RWPE2 (cell line): ENCODE data around the gene CHPF2.

Experiments used
- ATAC-seq: fragments of 200-7000 bp; cut with Tn5 transposase; 3 replicates; pipeline ENCODE4 v1.9.1; 2021; ENCODE audit warnings: low read depth
- DNase-seq: peaks from one replicate; pipeline ENCODE4 v3.0.0-alpha.2; 2020; ENCODE audit warnings: low spot score
- H3K27ac ChIP-seq: fragments of 450-650 bp; 2 replicates; pipeline ENCODE4 v1.5.1; 2017; ENCODE audit warnings: mild to moderate bottlenecking; ENCODE audit not compliant: poor library complexity, severe bottlenecking
- H3K27me3 ChIP-seq: fragments of 250-450 bp; sonication (Bioruptor Pico); 2 replicates; pipeline ENCODE4 v1.5.1; 2021; ENCODE audit warnings: mild to moderate bottlenecking, moderate library complexity; ENCODE audit not compliant: insufficient read depth, poor library complexity, severe bottlenecking
- H3K36me3 ChIP-seq: fragments of 250-450 bp; sonication (Bioruptor Pico); 2 replicates; pipeline ENCODE4 v1.5.1; 2020; ENCODE audit warnings: low read depth, mild to moderate bottlenecking, moderate library complexity
- H3K4me1 ChIP-seq: fragments of 250-450 bp; sonication (Bioruptor Pico); 2 replicates; pipeline ENCODE4 v1.5.1; 2021; ENCODE audit warnings: mild to moderate bottlenecking, moderate library complexity; ENCODE audit not compliant: insufficient read depth, poor library complexity, severe bottlenecking
- H3K4me3 ChIP-seq: fragments of 250-450 bp; sonication (Bioruptor Pico); 2 replicates; pipeline ENCODE4 v1.5.1; 2021; ENCODE audit warnings: mild to moderate bottlenecking, moderate library complexity; ENCODE audit not compliant: severe bottlenecking
- H3K9me3 ChIP-seq: fragments of 250-450 bp; sonication (Bioruptor Pico); 2 replicates; pipeline ENCODE4 v1.5.1; 2021; ENCODE audit warnings: mild to moderate bottlenecking, moderate library complexity; ENCODE audit not compliant: severe bottlenecking
- CTCF ChIP-seq: fragments of 450-650 bp; IDR thresholded peaks from one replicate; pipeline ENCODE4 v1.5.1; 2017; ENCODE audit warnings: mild to moderate bottlenecking, moderate library complexity; ENCODE audit not compliant: poor library complexity, severe bottlenecking

The CHPF2 gene

GRCh38 chr7:151272405-151272804 is 40.1 kb downstream of the CHPF2 start:
- TF ChIP-seq CTCF: no peak
- no peak for ATAC-seq
- H3K36me3 ChIP-seq: no peaks in the 10 kb centered on the region
- H3K4me1 ChIP-seq: no peaks in the 10 kb centered on the region
- DNase-seq: no peak
- no peaks in the 10 kb centered on the region for H3K27me3 ChIP-seq
- H3K27ac ChIP-seq: no peak overlapping the region
- no peaks in the 10 kb centered on the region for H3K9me3 ChIP-seq
- H3K4me3 ChIP-seq: no peak overlapping the region

GRCh38 chr7:151272877-151273276 is 40.6 kb downstream of the CHPF2 start:
- no peak for TF ChIP-seq CTCF
- Histone ChIP-seq H3K27me3 (no peaks in the 10 kb centered on the region), H3K9me3 (no peaks in the 10 kb centered on the region), H3K4me3 (no peak overlapping the region), H3K27ac (no peak overlapping the region), H3K36me3 (no peaks in the 10 kb centered on the region), H3K4me1 (no peaks in the 10 kb centered on the region)
- ATAC-seq (no peak), DNase-seq (no peak)

GRCh38 chr7:151273651-151274390 is 41.5 kb downstream of the CHPF2 start:
- H3K4me3 ChIP-seq: no peak overlapping the region
- no peaks in the 10 kb centered on the region for H3K9me3 ChIP-seq
- no peaks in the 10 kb centered on the region for H3K27me3 ChIP-seq
- no peaks in the 10 kb centered on the region for H3K36me3 ChIP-seq
- H3K4me1 ChIP-seq: no peaks in the 10 kb centered on the region
- TF ChIP-seq CTCF: no peak
- ATAC-seq (no peak), DNase-seq (no peak)
- H3K27ac ChIP-seq: no peak overlapping the region

- no peak for TF ChIP-seq CTCF
- Histone ChIP-seq H3K36me3 (no peaks in the 10 kb centered on the region), H3K4me3 (no peak overlapping the region), H3K27ac (no peak overlapping the region), H3K27me3 (no peaks in the 10 kb centered on the region), H3K4me1 (no peaks in the 10 kb centered on the region), H3K9me3 (no peaks in the 10 kb centered on the region)
- no peak for DNase-seq
- ATAC-seq: no peak
These were observed 42.1 kb downstream of the CHPF2 start for GRCh38 chr7:151274396-151274795.
